Panc1 (cell line): Measurements from ENCODE around the gene WDR1. TPM values are rescaled to one million over a fixed set of nuclear protein-coding genes. Genes with fewer than 3 reads are reported as not detected.

Experiments used
- ATAC-seq: fragments of 200-7000 bp; cut with Tn5 transposase; 2 replicates; pipeline ENCODE4 v1.9.1; 2020; ENCODE audit warnings: mild to moderate bottlenecking, moderate library complexity
- BruUV-seq: library from RNA; stranded (reverse); fragments of 400-500 nt; replicated peaks from 2 replicates; lab custom pipeline; 2021; lab: Mats Ljungman, UMichigan
- CTCF ChIA-PET: fragments of 300-600 bp; sonication (Branson Sonifier 250); formaldehyde crosslinking; loops from one replicate; lab custom pipeline; 2022; ENCODE audit warnings: antibody characterized with exemption; lab: Charles Lee
- POLR2A ChIA-PET: fragments of 300-600 bp; sonication (Branson Sonifier 250); formaldehyde crosslinking; loops from one replicate; lab custom pipeline; 2022; ENCODE audit warnings: antibody characterized with exemption; lab: Charles Lee
- DNase-seq: peaks from one replicate; pipeline ENCODE4 v3.0.0-alpha.2; 2010; ENCODE audit warnings: low read depth, low spot score
- H3K27ac ChIP-seq: 2 replicates; pipeline ENCODE4 v1.5.1; 2011; ENCODE audit warnings: mild to moderate bottlenecking, low read length, inconsistent platforms
- H3K27me3 ChIP-seq: fragments of 200-500 bp; sonication (Bioruptor generic); 2 replicates; pipeline ENCODE4 v1.6.0; 2014; ENCODE audit warnings: low read length, inconsistent platforms; ENCODE audit not compliant: control insufficient read depth, insufficient read depth
- H3K36me3 ChIP-seq: fragments of 200-500 bp; sonication (Bioruptor generic); 2 replicates; pipeline ENCODE4 v1.5.1; 2014; ENCODE audit warnings: inconsistent platforms, mild to moderate bottlenecking, low read length, moderate library complexity; ENCODE audit not compliant: control insufficient read depth, insufficient read depth
- H3K4me1 ChIP-seq: 2 replicates; pipeline ENCODE4 v1.5.1; 2011; ENCODE audit warnings: inconsistent platforms, mild to moderate bottlenecking, low read length, moderate library complexity; ENCODE audit not compliant: control insufficient read depth, insufficient read depth
- H3K4me3 ChIP-seq, 2 experiments: 2 replicates each; pipeline ENCODE4 v1.5.1; 2011 to 2012; ENCODE audit warnings: low read depth in 2 of 2, low read length in 2 of 2, mild to moderate bottlenecking in 2 of 2, inconsistent platforms in 1 of 2, moderate library complexity in 1 of 2
- H3K9me3 ChIP-seq: fragments of 200-500 bp; sonication (Bioruptor generic); 2 replicates; pipeline ENCODE4 v1.5.1; 2014; ENCODE audit warnings: low read depth, mild to moderate bottlenecking, inconsistent platforms, low read length, moderate library complexity; ENCODE audit not compliant: control insufficient read depth, insufficient read depth
- CTCF ChIP-seq: fragments of 450-650 bp; IDR thresholded peaks from 2 replicates; pipeline ENCODE4 v1.5.1; 2017; ENCODE audit warnings: mild to moderate bottlenecking
- POLR2AphosphoS5 ChIP-seq: IDR thresholded peaks from 2 replicates; pipeline ENCODE4 v1.6.1; 2012; ENCODE audit warnings: mild to moderate bottlenecking, low read depth, low read length, moderate library complexity
- SIN3A ChIP-seq: IDR thresholded peaks from 2 replicates; pipeline ENCODE4 v1.6.1; 2012; ENCODE audit warnings: low read depth, mild to moderate bottlenecking, low read length, moderate library complexity, borderline replicate concordance; ENCODE audit not compliant: insufficient read depth
- TCF7L2 ChIP-seq: IDR thresholded peaks from 2 replicates; pipeline ENCODE4 v1.6.1; 2011; ENCODE audit warnings: mild to moderate bottlenecking, low read depth, low read length, inconsistent platforms
- in situ Hi-C: cut with HindIII; loops from 2 replicates; pipeline ENCODE4 v1.10.0; 2016; ENCODE audit warnings: low sequenced_read_pairs, low pct_unique_long_range_greater_than_20kb
- intact Hi-C: fragments of 100-400 bp; cut with micrococcal nuclease; formaldehyde crosslinking; loops from one replicate; pipeline ENCODE4 v1.10.0; 2022; ENCODE audit not compliant: unreplicated experiment
- total RNA-seq: library from RNA; stranded (reverse); gene quantifications from one replicate; pipeline ENCODE4 v1.2.1, GENCODE V29; 2021; ENCODE audit not compliant: unreplicated experiment
- TF ChIP-seq, protein P1 (sequence below), 2 experiments: IDR thresholded peaks; 2 replicates each; pipeline ENCODE4 v1.6.1; 2011 to 2012; ENCODE audit warnings: low read depth in 2 of 2, control low read depth in 1 of 2, low read length in 1 of 2, mild to moderate bottlenecking in 1 of 2, moderate library complexity in 1 of 2; ENCODE audit not compliant: insufficient read depth in 1 of 2

WDR1 gene
- total RNA-seq, 1 experiment from 2014 or later = 260 TPM

DNA sequence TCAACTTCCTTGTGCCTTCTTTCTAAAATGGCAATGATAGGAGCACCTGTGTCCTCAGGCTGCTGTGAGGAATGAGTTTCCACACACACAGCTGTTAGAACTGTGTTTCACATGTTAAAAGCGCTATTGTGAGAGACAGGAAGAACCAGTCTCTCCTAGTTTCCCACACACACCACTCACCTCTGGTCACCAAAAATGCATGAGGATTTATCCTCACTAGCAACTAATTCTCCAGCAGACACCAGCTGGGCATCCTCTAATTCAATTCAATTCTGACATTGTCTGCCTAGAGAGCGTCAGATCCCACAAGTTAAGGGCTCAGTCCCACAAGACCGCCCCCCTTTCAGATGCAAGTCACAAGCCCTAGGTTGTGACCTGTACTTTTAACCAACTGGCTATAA, 66.3 kb downstream of the WDR1 start:
- intact Hi-C loops = no loop called here
- no peaks in the 10 kb centered on the region for H3K9me3 ChIP-seq
- in situ Hi-C loops = no loop called here
- BruUV-seq = no TSS peak
- TF ChIP-seq, protein P1, sequence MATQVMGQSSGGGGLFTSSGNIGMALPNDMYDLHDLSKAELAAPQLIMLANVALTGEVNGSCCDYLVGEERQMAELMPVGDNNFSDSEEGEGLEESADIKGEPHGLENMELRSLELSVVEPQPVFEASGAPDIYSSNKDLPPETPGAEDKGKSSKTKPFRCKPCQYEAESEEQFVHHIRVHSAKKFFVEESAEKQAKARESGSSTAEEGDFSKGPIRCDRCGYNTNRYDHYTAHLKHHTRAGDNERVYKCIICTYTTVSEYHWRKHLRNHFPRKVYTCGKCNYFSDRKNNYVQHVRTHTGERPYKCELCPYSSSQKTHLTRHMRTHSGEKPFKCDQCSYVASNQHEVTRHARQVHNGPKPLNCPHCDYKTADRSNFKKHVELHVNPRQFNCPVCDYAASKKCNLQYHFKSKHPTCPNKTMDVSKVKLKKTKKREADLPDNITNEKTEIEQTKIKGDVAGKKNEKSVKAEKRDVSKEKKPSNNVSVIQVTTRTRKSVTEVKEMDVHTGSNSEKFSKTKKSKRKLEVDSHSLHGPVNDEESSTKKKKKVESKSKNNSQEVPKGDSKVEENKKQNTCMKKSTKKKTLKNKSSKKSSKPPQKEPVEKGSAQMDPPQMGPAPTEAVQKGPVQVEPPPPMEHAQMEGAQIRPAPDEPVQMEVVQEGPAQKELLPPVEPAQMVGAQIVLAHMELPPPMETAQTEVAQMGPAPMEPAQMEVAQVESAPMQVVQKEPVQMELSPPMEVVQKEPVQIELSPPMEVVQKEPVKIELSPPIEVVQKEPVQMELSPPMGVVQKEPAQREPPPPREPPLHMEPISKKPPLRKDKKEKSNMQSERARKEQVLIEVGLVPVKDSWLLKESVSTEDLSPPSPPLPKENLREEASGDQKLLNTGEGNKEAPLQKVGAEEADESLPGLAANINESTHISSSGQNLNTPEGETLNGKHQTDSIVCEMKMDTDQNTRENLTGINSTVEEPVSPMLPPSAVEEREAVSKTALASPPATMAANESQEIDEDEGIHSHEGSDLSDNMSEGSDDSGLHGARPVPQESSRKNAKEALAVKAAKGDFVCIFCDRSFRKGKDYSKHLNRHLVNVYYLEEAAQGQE (IDR thresholded peaks at IDR 0.05; ENCODE audit: insufficient read depth in 1 of 2, low read depth in 2 of 2, low read length in 1 of 2) = no peak
- TF ChIP-seq TCF7L2 = no peak
- CTCF ChIA-PET = no interaction called here
- H3K36me3 ChIP-seq = no peaks in the 10 kb centered on the region
- H3K27ac ChIP-seq = no peak overlapping the region
- no peak overlapping the region for H3K4me3 ChIP-seq
- H3K4me1 ChIP-seq = no peaks in the 10 kb centered on the region
- DNase-seq = no peak
- POLR2A ChIA-PET = no interaction called here
- H3K27me3 ChIP-seq = no peaks in the 10 kb centered on the region
- ATAC-seq = no peak

GRCh38 chr4:10048941-10049697, 67.5 kb downstream of the WDR1 start:
- Histone ChIP-seq H3K27me3 (no peaks in the 10 kb centered on the region), H3K36me3 (no peaks in the 10 kb centered on the region), H3K27ac (no peak overlapping the region), H3K4me3 (no peak overlapping the region), H3K9me3 (no peaks in the 10 kb centered on the region), H3K4me1 (no peaks in the 10 kb centered on the region)
- CTCF ChIA-PET = no interaction called here
- POLR2A ChIA-PET = no interaction called here
- ATAC-seq (no peak), DNase-seq (no peak)
- TF ChIP-seq SIN3A (no peak), TCF7L2 (no peak), CTCF (no peak), POLR2AphosphoS5 (no peak)
- TF ChIP-seq, protein P1 (IDR thresholded peaks at IDR 0.05; ENCODE audit: insufficient read depth in 1 of 2, low read depth in 2 of 2, low read length in 1 of 2) = no peak
- BruUV-seq = no TSS peak
- in situ Hi-C loops = no loop called here
- intact Hi-C loops = no loop called here
